A673 (cell line): Measurements from ENCODE around the gene EHMT1. TPM values are rescaled to one million over a fixed set of nuclear protein-coding genes. Genes with fewer than 3 reads are reported as not detected.

ENCODE experiments used
- BruUV-seq: library from RNA; stranded (reverse); fragments of 400-500 nt; replicated peaks from 2 replicates; lab custom pipeline; 2021; lab: Mats Ljungman, UMichigan
- CTCF ChIA-PET: fragments of 300-600 bp; sonication (Branson Sonifier 250); formaldehyde crosslinking; loops from one replicate; lab custom pipeline; 2022; ENCODE audit warnings: antibody characterized with exemption; lab: Charles Lee
- POLR2A ChIA-PET: fragments of 300-600 bp; sonication (Branson Sonifier 250); formaldehyde crosslinking; loops from one replicate; lab custom pipeline; 2022; ENCODE audit warnings: antibody characterized with exemption; ENCODE audit not compliant: low non-redundant PET; lab: Charles Lee
- DNase-seq: peaks from one replicate; pipeline ENCODE4 v3.0.0-alpha.2; 2015; ENCODE audit warnings: low spot score
- H3K27ac ChIP-seq: fragments of 200-600 bp; sonication (generic); 2 replicates; pipeline ENCODE4 v1.5.1; 2016; ENCODE audit warnings: mixed run types, low read depth, mild to moderate bottlenecking, mixed read lengths, antibody characterized with exemption, low read length; ENCODE audit not compliant: poor library complexity, severe bottlenecking
- H3K27me3 ChIP-seq: fragments of 200-600 bp; sonication (generic); replicated peaks from 2 replicates; pipeline ENCODE4 v1.6.1; 2017; ENCODE audit warnings: mixed run types, low read depth, mild to moderate bottlenecking, mixed read lengths, antibody characterized with exemption, low read length; ENCODE audit not compliant: insufficient read depth, poor library complexity
- H3K36me3 ChIP-seq: fragments of 200-600 bp; sonication (generic); 2 replicates; pipeline ENCODE4 v1.6.1; 2016; ENCODE audit warnings: mixed run types, mild to moderate bottlenecking, mixed read lengths, antibody characterized with exemption, low read length; ENCODE audit not compliant: insufficient read depth, poor library complexity, severe bottlenecking
- H3K4me1 ChIP-seq: fragments of 200-600 bp; sonication (generic); 2 replicates; pipeline ENCODE4 v1.6.1; 2017; ENCODE audit warnings: mixed run types, mild to moderate bottlenecking, mixed read lengths, antibody characterized with exemption, low read length; ENCODE audit not compliant: insufficient read depth, poor library complexity, severe bottlenecking
- H3K4me3 ChIP-seq: fragments of 200-600 bp; sonication (generic); 2 replicates; pipeline ENCODE4 v1.5.1; 2016; ENCODE audit warnings: low read depth, mixed run types, mild to moderate bottlenecking, mixed read lengths, low read length; ENCODE audit not compliant: poor library complexity, severe bottlenecking
- H3K9me3 ChIP-seq: fragments of 200-600 bp; sonication (generic); 2 replicates; pipeline ENCODE4 v1.6.1; 2016; ENCODE audit warnings: mixed run types, low read depth, mild to moderate bottlenecking, mixed read lengths, antibody characterized with exemption, low read length; ENCODE audit not compliant: poor library complexity, severe bottlenecking
- CTCF ChIP-seq: fragments of 300-800, 200-600 bp; sonication (generic); conservative IDR thresholded peaks from 2 replicates; pipeline ENCODE4 v1.5.1; 2017; ENCODE audit warnings: low read depth, mild to moderate bottlenecking, antibody characterized with exemption, low read length, moderate library complexity, mixed read lengths
- EZH2 ChIP-seq: fragments of 200-600 bp; sonication (generic); IDR thresholded peaks from 2 replicates; pipeline ENCODE4 v1.6.1; 2017; ENCODE audit warnings: borderline replicate concordance, low read depth, mild to moderate bottlenecking, mixed read lengths, antibody characterized with exemption, low read length; ENCODE audit not compliant: poor library complexity, severe bottlenecking
- intact Hi-C: fragments of 100-400 bp; cut with micrococcal nuclease; formaldehyde crosslinking; loops from one replicate; pipeline ENCODE4 v1.10.0; 2022; ENCODE audit not compliant: unreplicated experiment
- total RNA-seq: library from RNA; stranded (reverse); gene quantifications from 2 replicates; pipeline ENCODE4 v1.2.3, GENCODE V29; 2021

EHMT1 gene
- total RNA-seq, 1 experiment from 2014 or later, result 115 TPM

- TF ChIP-seq EZH2 (no peak), CTCF (no peak)
- Histone ChIP-seq H3K4me1 (peaks cover 20% of the 10 kb centered on the region), H3K4me3 (no peak overlapping the region), H3K36me3 (no peaks in the 10 kb centered on the region), H3K9me3 (no peaks in the 10 kb centered on the region), H3K27ac (peak overlapping the region; percentile 21), H3K27me3 (no peaks in the 10 kb centered on the region)
- ChIA-PET CTCF (interaction anchor here (1.0 kb wide), 1 partner anchor 16 kb away, joined by 6 read pairs; no protein-coding TSS in a partner anchor), POLR2A (no interaction called here)
- no peak for DNase-seq
- BruUV-seq, result no TSS peak
- intact Hi-C loops, result loop anchor here (5.0 kb wide), 1 partner anchor 438 kb away; no protein-coding TSS in a partner anchor
Measured at GRCh38 chr9:137673886-137674285, 55.1 kb downstream of the EHMT1 start.

GRCh38 chr9:137674307-137674975 is 55.6 kb downstream of the EHMT1 start:
- Histone ChIP-seq H3K9me3 (no peaks in the 10 kb centered on the region), H3K4me3 (no peak overlapping the region), H3K36me3 (no peaks in the 10 kb centered on the region), H3K4me1 (peaks cover 18% of the 10 kb centered on the region), H3K27ac (no peak overlapping the region), H3K27me3 (no peaks in the 10 kb centered on the region)
- ChIA-PET POLR2A (no interaction called here), CTCF (interaction anchor here (0.6 kb wide), 1 partner anchor 83 kb away, joined by 3 read pairs; no protein-coding TSS in a partner anchor)
- intact Hi-C loops, result loop anchor here (5.0 kb wide), 1 partner anchor 438 kb away; no protein-coding TSS in a partner anchor
- TF ChIP-seq CTCF (no peak), EZH2 (no peak)
- DNase-seq, result no peak
- no TSS peak for BruUV-seq

GRCh38 chr9:137674976-137675320 is 56.1 kb downstream of the EHMT1 start:
- ChIA-PET POLR2A (no interaction called here), CTCF (no interaction called here)
- Histone ChIP-seq H3K9me3 (no peaks in the 10 kb centered on the region), H3K27ac (no peak overlapping the region), H3K27me3 (no peaks in the 10 kb centered on the region), H3K4me1 (peaks cover 15% of the 10 kb centered on the region), H3K36me3 (no peaks in the 10 kb centered on the region), H3K4me3 (no peak overlapping the region)
- intact Hi-C loops, result loop anchor here (5.0 kb wide), 1 partner anchor 437 kb away; no protein-coding TSS in a partner anchor
- no TSS peak for BruUV-seq
- no peak for DNase-seq
- no peak for TF ChIP-seq EZH2
- TF ChIP-seq CTCF, result no peak
